GM10266 (cell line): ENCODE measurements around the gene YPEL2.
"Not testable (repeated sequence)": the region's sequence is repeated elsewhere in the genome, so short reads cannot be mapped to it uniquely, and the experiment has no call there.

Source experiments
- DNase-seq: peaks from one replicate; pipeline ENCODE4 v3.0.0; 2012; ENCODE audit errors: extremely low spot score
- CTCF ChIP-seq: IDR thresholded peaks from 2 replicates; pipeline ENCODE4 v1.5.1; 2012; ENCODE audit warnings: mild to moderate bottlenecking, low read depth; ENCODE audit not compliant: control insufficient read depth, insufficient read depth; ENCODE audit errors: missing control alignments

The YPEL2 gene

GRCh38 chr17:59331129-59331928, at the start of gene YPEL2:
TSS of gene YPEL2 (plus strand) at chr17:59331655. CDS start at chr17:59353410, 21,755 bp downstream.
- peak; percentile 2 for TF ChIP-seq CTCF
- peak; percentile 97 for DNase-seq

DNA sequence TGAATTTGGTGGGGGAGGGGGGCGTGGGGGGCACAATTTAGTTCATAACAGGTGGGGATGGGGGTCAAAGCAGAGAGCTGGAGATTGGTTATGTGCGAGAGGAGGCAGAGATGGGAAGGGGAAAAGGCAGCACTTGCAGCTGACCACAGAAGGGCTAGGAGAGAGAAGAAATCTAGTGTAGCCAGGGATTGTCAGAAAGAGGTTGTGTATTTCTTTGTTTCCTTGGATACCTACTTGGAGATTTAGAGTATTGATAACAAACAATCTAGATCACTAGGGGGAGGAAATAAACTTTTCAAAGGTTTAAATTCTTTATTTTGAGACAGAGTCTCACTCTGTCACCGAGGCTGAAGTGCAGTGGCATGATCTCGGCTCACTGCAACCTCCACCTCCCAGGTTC, 47.1 kb upstream of the YPEL2 start:
- TF ChIP-seq CTCF, result no peak
- no peak for DNase-seq

DNA sequence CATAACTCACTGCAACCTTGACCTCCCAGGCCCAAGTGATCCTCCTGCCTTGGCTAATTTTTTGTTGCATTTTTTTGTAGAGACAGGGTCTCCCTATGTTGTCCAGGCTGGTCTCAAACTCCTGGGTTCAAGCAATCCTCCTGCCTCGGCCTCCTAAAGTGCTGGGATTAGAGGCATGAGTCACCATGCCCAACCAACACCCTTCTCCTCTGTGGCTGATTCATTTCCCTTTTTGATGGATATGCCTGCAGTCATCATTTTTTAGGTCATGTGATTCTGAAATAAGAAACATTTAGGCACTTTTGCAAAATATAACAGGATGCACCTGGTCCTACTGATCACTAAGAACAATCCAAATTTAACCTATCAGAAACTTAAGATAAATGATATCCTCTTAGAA, 44.0 kb upstream of the YPEL2 start:
- no peak for DNase-seq
- no peak for TF ChIP-seq CTCF

- DNase-seq, result no peak
- TF ChIP-seq CTCF, result no peak
Measured at GRCh38 chr17:59287891-59288290, 43.6 kb upstream of the YPEL2 start.

GRCh38 chr17:59289981-59290301, 41.5 kb upstream of the YPEL2 start:
- no peak for TF ChIP-seq CTCF

GRCh38 chr17:59290302-59290998, 41.0 kb upstream of the YPEL2 start:
- DNase-seq, result not testable (repeated sequence)

More at GRCh38 chr17:59289981-59290301, 41.5 kb upstream of the YPEL2 start:
- DNase-seq, result no peak

DNA sequence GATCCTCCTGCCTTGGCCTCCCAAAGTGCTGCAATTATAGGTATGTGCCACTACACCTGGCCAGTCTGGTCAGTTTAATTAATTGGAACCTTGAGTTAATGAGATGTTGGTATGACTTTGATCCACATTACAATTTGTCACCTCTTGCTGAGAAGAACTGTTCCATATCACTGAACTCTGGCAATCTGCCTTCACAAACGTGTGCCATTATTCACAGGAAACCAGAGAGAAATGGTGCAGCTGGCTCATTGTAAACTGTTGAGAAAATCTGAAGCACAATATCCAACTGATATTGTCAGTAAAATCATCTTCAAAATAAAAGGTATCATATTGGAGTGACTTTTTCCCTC, 39.3 kb upstream of the YPEL2 start:
- no peak for TF ChIP-seq CTCF
- DNase-seq, result no peak

DNA sequence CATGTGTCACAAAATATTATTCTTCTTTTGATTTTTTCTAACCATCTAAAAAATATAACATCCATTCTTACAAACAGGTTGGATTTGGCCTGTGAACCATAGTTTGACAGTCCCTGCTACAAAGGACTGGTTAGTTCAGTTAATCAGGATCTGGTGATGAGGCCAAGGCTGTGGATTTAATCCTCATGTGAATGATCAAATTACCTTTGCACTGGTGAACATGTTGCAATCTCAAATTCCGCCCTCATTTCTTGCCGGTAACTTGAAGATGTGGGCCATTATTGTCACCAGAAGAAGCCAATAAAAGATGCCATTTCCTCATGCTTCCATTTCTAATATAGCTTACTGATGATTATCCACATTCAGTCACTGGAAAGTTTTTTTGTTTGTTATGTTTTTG, 35.3 kb upstream of the YPEL2 start:
- TF ChIP-seq CTCF, result no peak
- DNase-seq, result no peak
